HFF-Myc (cell line): ENCODE results near the gene PC.

Source experiments
- DNase-seq: peaks from one replicate; pipeline ENCODE4 v3.0.0-alpha.2; 2011; ENCODE audit warnings: low read depth; ENCODE audit errors: extremely low read depth
- H3K4me3 ChIP-seq: replicated peaks from 2 replicates; pipeline ENCODE4 v1.5.1; 2011; ENCODE audit warnings: low read depth, mild to moderate bottlenecking, control low read depth, low read length
- CTCF ChIP-seq: IDR thresholded peaks from 2 replicates; pipeline ENCODE4 v1.5.1; 2012; ENCODE audit warnings: mild to moderate bottlenecking, low read depth, low read length, control low read depth; ENCODE audit errors: missing control alignments

Gene PC

GRCh38 chr11:66985508-66986177, 27.5 kb upstream of the PC start:
- no peak for DNase-seq
- H3K4me3 ChIP-seq = no peak overlapping the region
- no peak for TF ChIP-seq CTCF

- H3K4me3 ChIP-seq = no peak overlapping the region
- no peak for TF ChIP-seq CTCF
- no peak for DNase-seq
Observed at GRCh38 chr11:66983275-66983924, 25.2 kb upstream of the PC start.

- DNase-seq = peak; percentile 93
- TF ChIP-seq CTCF = no peak
- H3K4me3 ChIP-seq = no peak overlapping the region
Observed at GRCh38 chr11:66981976-66982578, 23.9 kb upstream of the PC start.

- no peak overlapping the region for H3K4me3 ChIP-seq
- TF ChIP-seq CTCF = no peak
- DNase-seq = no peak
Observed at GRCh38 chr11:66979336-66979980, 21.3 kb upstream of the PC start.

GRCh38 chr11:66978717-66979116, 20.5 kb upstream of the PC start:
- no peak for TF ChIP-seq CTCF
- no peak overlapping the region for H3K4me3 ChIP-seq
- no peak for DNase-seq

GRCh38 chr11:66978229-66978628, 20.0 kb upstream of the PC start:
- no peak for DNase-seq
- no peak overlapping the region for H3K4me3 ChIP-seq
- TF ChIP-seq CTCF = no peak
